Measurements from ENCODE around the gene ARID5B.
A peak's percentile ranks its signal among the peaks of the same experiment; 100 is the strongest.
"Not testable (repeated sequence)": the region's sequence is repeated elsewhere in the genome, so short reads cannot be mapped to it uniquely, and the experiment has no call there.

Gene ARID5B

GRCh38 chr10:62017491-62017870 lies 116.0 kb downstream of the ARID5B start:
- DNase-seq: no peak

- DNase-seq: no peak
These were observed 116.8 kb downstream of the ARID5B start for GRCh38 chr10:62018131-62018911.

GRCh38 chr10:62019013-62019684 lies 117.7 kb downstream of the ARID5B start:
- DNase-seq: peak; percentile 54 to 65

GRCh38 chr10:62019685-62020359 lies 118.3 kb downstream of the ARID5B start:
- no peak for DNase-seq

- DNase-seq: no peak
These were observed 119.7 kb downstream of the ARID5B start for GRCh38 chr10:62021128-62021665.

- DNase-seq: no peak
These were observed 120.7 kb downstream of the ARID5B start for GRCh38 chr10:62021978-62022802.

GRCh38 chr10:62022830-62023229 lies 121.3 kb downstream of the ARID5B start:
- DNase-seq: no peak

GRCh38 chr10:62023329-62023728 lies 121.8 kb downstream of the ARID5B start:
- DNase-seq: no peak

GRCh38 chr10:62024026-62024701 lies 122.7 kb downstream of the ARID5B start:
- no peak for DNase-seq

- no peak for DNase-seq
These were observed 123.8 kb downstream of the ARID5B start for GRCh38 chr10:62025134-62025794.

GRCh38 chr10:62025901-62026879 lies 124.7 kb downstream of the ARID5B start:
- DNase-seq: no peak

GRCh38 chr10:62027841-62028501 lies 126.5 kb downstream of the ARID5B start:
- DNase-seq: no peak

GRCh38 chr10:62028502-62028842 lies 127.0 kb downstream of the ARID5B start:
- not testable (repeated sequence) for DNase-seq

- no peak for DNase-seq
These were observed 127.9 kb downstream of the ARID5B start for GRCh38 chr10:62029401-62029800.

- no peak for DNase-seq
These were observed 130.0 kb downstream of the ARID5B start for GRCh38 chr10:62031507-62031906.

GRCh38 chr10:62033125-62033524 lies 131.6 kb downstream of the ARID5B start:
- DNase-seq: no peak

GRCh38 chr10:62034096-62034640 lies 132.7 kb downstream of the ARID5B start:
- DNase-seq: no peak

- no peak for DNase-seq
These were observed 134.9 kb downstream of the ARID5B start for GRCh38 chr10:62036186-62037081.
